ENCODE measurements around the gene NFATC1. TPM values are rescaled to one million over a fixed set of nuclear protein-coding genes. Genes with fewer than 3 reads are reported as not detected.
A peak's percentile ranks its signal among the peaks of the same experiment; 100 is the strongest.

The NFATC1 gene
- total RNA-seq, 3 donors from 2014 or later (not counting 1 experiment from before 2014, with no cell fraction given), result 35.8 to 47.4 (median 37.1) TPM

DNA sequence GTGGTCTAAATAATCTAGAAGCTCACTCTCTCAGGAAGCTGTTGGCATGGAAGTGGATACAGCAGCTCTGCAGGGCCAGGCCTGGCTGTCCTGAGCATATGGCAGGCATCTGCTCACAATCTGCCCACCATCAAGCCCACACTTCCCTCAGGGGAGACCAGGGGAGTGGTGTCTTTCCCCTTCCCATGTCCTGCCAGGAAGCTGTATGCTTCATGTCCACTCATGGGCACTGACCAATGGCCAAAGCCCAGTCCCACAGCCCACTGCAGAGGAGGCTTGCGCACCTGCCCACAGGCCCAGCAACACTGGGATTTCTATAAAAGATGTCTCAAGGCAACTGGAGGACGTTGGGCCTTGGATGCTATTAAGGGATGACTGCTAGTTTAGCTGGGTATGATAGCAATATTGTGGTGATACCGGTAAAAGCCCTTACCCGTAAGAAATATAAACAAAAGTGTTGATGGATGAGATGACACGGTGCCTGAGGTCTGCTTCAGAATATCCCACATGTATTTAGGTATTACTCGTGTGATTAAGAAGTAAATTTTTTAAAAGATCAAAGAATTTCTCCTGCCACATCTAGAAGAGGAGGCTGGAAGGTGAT lies 177.2 kb downstream of the NFATC1 start:
- H3K27me3 ChIP-seq (ENCODE audit: control insufficient read depth, insufficient read depth, low read length), result no peaks in the 10 kb centered on the region
- peaks cover 7% of the 10 kb centered on the region for H3K36me3 Mint-ChIP-seq
- peaks cover 16% of the 10 kb centered on the region for H3K9me3 ChIP-seq (ENCODE audit: control insufficient read depth, insufficient read depth, low read length)
- H3K27ac Mint-ChIP-seq, result no peak overlapping the region
- WGBS (ENCODE audit: insufficient coverage), result 91% methylated on average over 6 of the region's 6 CpGs
- intact Hi-C loops (cut with micrococcal nuclease), result no loop called here
- no peak overlapping the region for H3K4me3 Mint-ChIP-seq
- DNase-seq, result no peak
- H3K27ac ChIP-seq (ENCODE audit: low read length), result no peak overlapping the region
- TF ChIP-seq, protein P1, sequence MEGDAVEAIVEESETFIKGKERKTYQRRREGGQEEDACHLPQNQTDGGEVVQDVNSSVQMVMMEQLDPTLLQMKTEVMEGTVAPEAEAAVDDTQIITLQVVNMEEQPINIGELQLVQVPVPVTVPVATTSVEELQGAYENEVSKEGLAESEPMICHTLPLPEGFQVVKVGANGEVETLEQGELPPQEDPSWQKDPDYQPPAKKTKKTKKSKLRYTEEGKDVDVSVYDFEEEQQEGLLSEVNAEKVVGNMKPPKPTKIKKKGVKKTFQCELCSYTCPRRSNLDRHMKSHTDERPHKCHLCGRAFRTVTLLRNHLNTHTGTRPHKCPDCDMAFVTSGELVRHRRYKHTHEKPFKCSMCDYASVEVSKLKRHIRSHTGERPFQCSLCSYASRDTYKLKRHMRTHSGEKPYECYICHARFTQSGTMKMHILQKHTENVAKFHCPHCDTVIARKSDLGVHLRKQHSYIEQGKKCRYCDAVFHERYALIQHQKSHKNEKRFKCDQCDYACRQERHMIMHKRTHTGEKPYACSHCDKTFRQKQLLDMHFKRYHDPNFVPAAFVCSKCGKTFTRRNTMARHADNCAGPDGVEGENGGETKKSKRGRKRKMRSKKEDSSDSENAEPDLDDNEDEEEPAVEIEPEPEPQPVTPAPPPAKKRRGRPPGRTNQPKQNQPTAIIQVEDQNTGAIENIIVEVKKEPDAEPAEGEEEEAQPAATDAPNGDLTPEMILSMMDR (IDR thresholded peaks at IDR 0.05), result no peak
- peaks cover 0 to 4% of the 10 kb centered on the region in 2 donors for H3K4me1 Mint-ChIP-seq
- H3K4me3 ChIP-seq (ENCODE audit: low read length), result no peak overlapping the region
- no peaks in the 10 kb centered on the region for H3K36me3 ChIP-seq (ENCODE audit: control insufficient read depth, insufficient read depth, low read length)
- no peak for ATAC-seq
- peaks cover 0 to 4% of the 10 kb centered on the region in 2 donors for H3K27me3 Mint-ChIP-seq (ENCODE audit: low read depth in 2 of 2)
- peaks cover 2 to 6% of the 10 kb centered on the region in 2 donors for H3K9me3 Mint-ChIP-seq
- H3K4me1 ChIP-seq (ENCODE audit: control insufficient read depth, insufficient read depth, low read length), result peaks cover 13% of the 10 kb centered on the region

DNA sequence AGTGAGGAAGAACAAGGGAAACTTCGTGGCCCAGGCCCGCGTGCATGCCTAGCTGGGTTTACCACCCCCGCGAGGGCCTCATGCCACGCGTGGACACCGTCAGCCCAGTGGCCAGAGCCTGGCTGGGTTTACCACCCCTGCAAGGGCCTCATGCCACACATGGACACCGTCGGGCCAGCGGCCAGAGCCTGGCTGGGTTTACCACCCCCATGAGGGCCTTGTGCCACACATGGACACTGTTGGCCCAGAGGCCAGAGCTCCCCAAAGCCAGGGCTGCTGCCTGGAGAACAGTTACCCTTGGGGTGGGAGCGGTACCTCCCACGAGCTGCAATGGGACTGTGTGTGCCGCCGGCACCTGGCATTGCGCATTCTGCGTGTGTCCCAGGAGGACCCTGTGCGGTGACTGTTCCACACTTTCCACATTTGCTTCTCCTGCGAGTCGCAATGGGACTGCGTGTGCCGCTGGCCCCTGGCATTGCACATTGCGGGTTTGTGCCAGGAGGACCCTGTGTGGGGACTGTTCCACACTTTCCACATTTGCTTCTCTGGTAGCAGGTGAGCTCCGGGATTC lies 178.3 kb downstream of the NFATC1 start:
- no peak overlapping the region for H3K27ac Mint-ChIP-seq
- H3K4me1 Mint-ChIP-seq, result peaks cover 0 to 4% of the 10 kb centered on the region in 2 donors
- TF ChIP-seq, protein P1 (IDR thresholded peaks at IDR 0.05), result no peak
- peaks cover 2 to 6% of the 10 kb centered on the region in 2 donors for H3K9me3 Mint-ChIP-seq
- ATAC-seq, result no peak
- Histone ChIP-seq H3K36me3 (ENCODE audit: control insufficient read depth, insufficient read depth, low read length) (no peaks in the 10 kb centered on the region), H3K4me3 (ENCODE audit: low read length) (no peak overlapping the region), H3K27me3 (ENCODE audit: control insufficient read depth, insufficient read depth, low read length) (no peaks in the 10 kb centered on the region), H3K4me1 (ENCODE audit: control insufficient read depth, insufficient read depth, low read length) (peaks cover 13% of the 10 kb centered on the region), H3K27ac (ENCODE audit: low read length) (no peak overlapping the region), H3K9me3 (ENCODE audit: control insufficient read depth, insufficient read depth, low read length) (peaks cover 16% of the 10 kb centered on the region)
- H3K36me3 Mint-ChIP-seq, result peaks cover 7% of the 10 kb centered on the region
- intact Hi-C loops (cut with micrococcal nuclease), result no loop called here
- WGBS (ENCODE audit: insufficient coverage), result 97% methylated on average over 24 of the region's 24 CpGs
- peaks cover 0 to 4% of the 10 kb centered on the region in 2 donors for H3K27me3 Mint-ChIP-seq (ENCODE audit: low read depth in 2 of 2)
- H3K4me3 Mint-ChIP-seq, result no peak overlapping the region
- DNase-seq, result no peak

DNA sequence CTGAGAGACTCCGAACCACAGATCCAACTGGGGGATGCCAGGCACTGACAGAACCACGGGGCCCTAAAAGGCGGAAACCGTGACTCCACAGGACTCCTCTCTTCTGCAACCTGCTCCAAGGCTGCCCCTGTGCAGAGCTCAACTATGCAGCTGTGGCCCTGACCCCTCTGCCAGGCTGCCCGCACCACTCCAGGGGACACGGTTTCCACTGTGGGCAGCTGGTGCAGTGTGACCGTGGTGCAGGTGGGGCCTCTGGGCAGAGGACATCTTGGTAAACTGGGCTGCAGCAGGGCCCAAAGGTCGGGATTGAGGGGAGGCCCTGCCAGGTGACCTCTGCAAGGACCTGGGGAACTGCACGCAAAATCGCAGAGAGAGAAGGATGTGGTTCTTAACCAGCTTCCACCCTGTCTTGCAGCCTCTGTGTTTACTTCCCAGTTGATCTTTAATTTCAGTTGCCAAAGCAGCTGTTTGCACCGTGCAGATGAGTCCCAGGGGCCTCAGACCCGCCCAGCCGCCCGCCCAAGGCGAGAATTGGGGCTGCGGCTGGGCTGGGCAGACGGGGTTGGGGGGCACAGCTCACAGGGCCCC lies 179.3 kb downstream of the NFATC1 start:
- intact Hi-C loops (cut with micrococcal nuclease), result no loop called here
- no peak overlapping the region for H3K27ac ChIP-seq (ENCODE audit: low read length)
- H3K27me3 Mint-ChIP-seq (ENCODE audit: low read depth in 2 of 2), result no peaks in the 10 kb centered on the region
- peaks cover 13% of the 10 kb centered on the region for H3K4me1 ChIP-seq (ENCODE audit: control insufficient read depth, insufficient read depth, low read length)
- TF ChIP-seq, protein P1 (IDR thresholded peaks at IDR 0.05), result no peak
- no peak overlapping the region for H3K27ac Mint-ChIP-seq
- peaks cover 2 to 6% of the 10 kb centered on the region in 2 donors for H3K9me3 Mint-ChIP-seq
- peaks cover 0 to 4% of the 10 kb centered on the region in 2 donors for H3K4me1 Mint-ChIP-seq
- H3K9me3 ChIP-seq (ENCODE audit: control insufficient read depth, insufficient read depth, low read length), result peaks cover 16% of the 10 kb centered on the region
- no peaks in the 10 kb centered on the region for H3K27me3 ChIP-seq (ENCODE audit: control insufficient read depth, insufficient read depth, low read length)
- H3K4me3 Mint-ChIP-seq, result no peak overlapping the region
- ATAC-seq (no peak), DNase-seq (peak in 1 of 2 donors; percentile 24)
- no peak overlapping the region for H3K4me3 ChIP-seq (ENCODE audit: low read length)
- 23% methylated on average over 17 of the region's 17 CpGs for WGBS (ENCODE audit: insufficient coverage)
- peaks cover 7% of the 10 kb centered on the region for H3K36me3 Mint-ChIP-seq
- H3K36me3 ChIP-seq (ENCODE audit: control insufficient read depth, insufficient read depth, low read length), result no peaks in the 10 kb centered on the region
